Head of caudate nucleus (tissue), 42 donors: ENCODE data around the gene MTCL3.
"Not testable (repeated sequence)": the region's sequence is repeated elsewhere in the genome, so short reads cannot be mapped to it uniquely, and the experiment has no call there.

Source experiments
- DNase-seq, 42 donors: peaks; one replicate each; pipeline versions ENCODE4 v3.0.0 to v3.0.0-alpha.2; 2020 to 2021; ENCODE audit warnings: mixed read lengths in 7 of 42
- intact Hi-C: fragments of 100-400 bp; cut with DNase I; formaldehyde crosslinking; loops from one replicate; pipeline ENCODE4 v1.15.0; 2022

The MTCL3 gene

DNA sequence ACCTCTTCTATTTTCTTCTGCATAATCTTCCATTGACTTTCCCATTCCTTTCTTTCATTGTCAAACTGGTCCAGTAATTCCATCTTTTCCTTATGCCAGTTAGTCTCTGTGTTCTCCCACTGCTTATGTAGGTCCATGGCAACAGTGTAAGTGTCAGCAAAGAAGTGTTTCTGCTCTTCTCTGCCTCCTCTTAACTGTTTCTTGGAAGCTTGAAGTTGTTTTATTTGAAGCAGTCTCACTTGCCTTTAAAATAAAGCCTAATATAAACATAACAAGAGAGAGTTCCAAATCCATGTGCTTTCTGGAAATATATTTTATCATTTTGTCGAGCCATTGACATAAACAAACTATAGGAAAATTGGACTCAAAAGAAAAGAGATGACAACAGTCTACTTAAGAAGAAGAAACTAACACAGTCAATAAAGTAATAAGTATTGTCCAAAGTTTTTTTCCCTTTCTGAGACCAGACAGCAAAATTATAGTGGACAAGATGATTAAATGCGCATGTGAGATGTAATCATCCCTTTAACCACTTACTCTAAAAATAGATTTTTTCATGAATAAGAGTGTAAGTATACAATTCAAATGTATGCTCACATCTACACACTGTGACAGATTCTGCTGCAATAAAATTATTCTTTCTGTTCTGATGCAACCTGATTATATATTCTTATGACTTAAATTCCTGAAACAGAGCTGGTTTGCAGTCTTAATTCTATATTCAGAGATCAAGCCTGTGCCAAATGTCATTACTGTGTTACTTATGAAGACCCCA is 65.1 kb downstream of the MTCL3 start:
- intact Hi-C loops = no loop called here
- DNase-seq = no peak

GRCh38 chr6:127452803-127453202 is 66.3 kb downstream of the MTCL3 start:
- intact Hi-C loops = no loop called here
- DNase-seq = no peak

DNA sequence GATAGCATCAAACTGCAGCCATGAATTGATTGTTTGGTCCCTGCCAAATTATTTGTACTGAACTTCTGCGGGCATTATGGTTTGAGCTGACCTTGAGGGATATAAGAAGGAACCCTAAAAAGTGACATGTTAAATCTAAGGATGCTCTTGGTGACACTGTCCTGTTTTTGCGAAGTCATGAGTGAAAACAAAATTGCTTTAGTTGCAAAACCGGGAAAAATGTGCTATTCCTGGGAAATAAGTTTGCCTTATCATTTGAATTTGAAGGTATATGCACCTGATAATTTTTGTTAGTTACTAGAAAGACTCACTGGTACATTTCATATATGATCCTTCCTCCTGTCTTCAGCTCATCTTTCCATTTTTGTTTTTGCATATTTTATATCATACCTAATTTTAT is 67.7 kb downstream of the MTCL3 start:
- intact Hi-C loops = no loop called here
- no peak for DNase-seq

GRCh38 chr6:127447780-127448179 is 71.4 kb downstream of the MTCL3 start:
- intact Hi-C loops = no loop called here
- no peak for DNase-seq

- intact Hi-C loops = no loop called here
- DNase-seq = no peak
Observed at GRCh38 chr6:127446356-127446755, 72.8 kb downstream of the MTCL3 start.

- intact Hi-C loops = no loop called here
- no peak for DNase-seq
Observed at GRCh38 chr6:127441881-127442280, 77.3 kb downstream of the MTCL3 start.

GRCh38 chr6:127439718-127440117 is 79.4 kb downstream of the MTCL3 start:
- intact Hi-C loops = no loop called here
- no peak for DNase-seq

DNA sequence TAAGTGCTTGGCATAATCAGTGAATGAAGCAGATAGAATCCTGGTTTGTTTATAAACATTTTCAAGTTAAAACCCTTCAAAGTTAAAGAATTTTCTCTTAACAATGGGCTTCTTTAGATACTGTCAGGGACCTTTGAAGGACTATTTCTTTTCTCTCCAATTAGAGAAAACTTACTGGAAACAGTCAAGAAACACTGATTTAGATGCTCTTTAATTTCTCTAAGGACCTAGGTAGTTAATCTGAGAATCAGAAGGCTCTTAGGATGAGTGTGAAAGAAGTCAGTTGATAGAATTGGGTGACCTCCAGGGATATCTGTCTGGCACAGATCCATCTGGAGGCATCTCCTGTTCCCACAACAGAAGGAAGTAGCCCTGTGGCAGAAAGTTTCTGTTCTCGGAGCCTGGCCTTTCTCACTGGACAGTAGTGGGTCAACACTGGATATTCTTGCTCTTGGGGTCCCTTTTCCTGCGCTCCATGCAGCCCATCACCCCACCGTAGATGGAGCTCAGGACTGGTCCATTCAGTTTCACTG is 82.5 kb downstream of the MTCL3 start:
- intact Hi-C loops = no loop called here

GRCh38 chr6:127435626-127436220 is 83.4 kb downstream of the MTCL3 start:
- intact Hi-C loops = no loop called here
- DNase-seq = no peak

More for the DNA sequence above, 82.5 kb downstream of the MTCL3 start:
- no peak for DNase-seq

DNA sequence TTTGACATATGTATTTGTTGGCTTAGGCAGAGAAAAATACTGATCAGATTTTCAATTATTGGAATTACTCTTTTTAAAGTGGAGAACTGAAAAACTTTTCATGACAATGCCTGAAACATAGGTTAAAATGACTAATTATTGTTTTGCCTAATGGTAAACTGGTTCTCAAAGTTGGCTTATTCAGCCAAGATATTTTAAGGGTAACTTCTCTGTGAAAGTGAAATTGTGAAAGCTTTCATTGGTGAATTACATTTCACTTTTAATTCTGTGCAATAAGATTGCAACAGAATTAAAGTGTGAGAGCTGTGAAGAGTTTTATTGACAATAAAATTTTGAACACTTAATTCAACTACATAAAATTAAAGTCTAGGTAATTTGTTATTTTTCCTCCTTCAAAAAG is 84.5 kb downstream of the MTCL3 start:
- intact Hi-C loops = loop anchor here (5.0 kb wide), 1 partner anchor 97 kb away; no protein-coding TSS in a partner anchor
- no peak for DNase-seq

GRCh38 chr6:127428562-127428961 is 90.6 kb downstream of the MTCL3 start:
- DNase-seq, intact Hi-C loops: not testable (repeated sequence)

GRCh38 chr6:127423921-127424320 is 95.2 kb downstream of the MTCL3 start:
- intact Hi-C loops = no loop called here
- DNase-seq = no peak
